DOHH2 (cell line): ENCODE measurements around the gene SFRP5.

ENCODE experiments used
- H3F3A ChIP-seq: fragments of 200-600 bp; sonication (generic), shearing (Covaris generic); 2 replicates; pipeline ENCODE4 v1.6.0; 2016; ENCODE audit warnings: antibody characterized with exemption, mild to moderate bottlenecking; ENCODE audit not compliant: control insufficient read depth, insufficient read depth
- H3K27ac ChIP-seq: fragments of 200-600 bp; sonication (generic); 2 replicates; pipeline ENCODE4 v1.5.1; 2014; ENCODE audit warnings: low read depth, mild to moderate bottlenecking, low read length, moderate library complexity
- H3K27me3 ChIP-seq: fragments of 200-600 bp; sonication (generic); 2 replicates; pipeline ENCODE4 v1.6.1; 2014; ENCODE audit warnings: mild to moderate bottlenecking, low read length, mixed read lengths; ENCODE audit not compliant: control insufficient read depth
- H3K36me3 ChIP-seq: fragments of 200-600 bp; sonication (generic); 2 replicates; pipeline ENCODE4 v1.6.1; 2014; ENCODE audit warnings: mild to moderate bottlenecking, low read length, moderate library complexity, mixed read lengths; ENCODE audit not compliant: control insufficient read depth
- H3K4me1 ChIP-seq: fragments of 200-600 bp; sonication (generic); 2 replicates; pipeline ENCODE4 v1.6.1; 2014; ENCODE audit warnings: mild to moderate bottlenecking, low read length, mixed read lengths; ENCODE audit not compliant: control insufficient read depth
- H3K4me2 ChIP-seq: fragments of 200-600 bp; sonication (generic); 2 replicates; pipeline ENCODE4 v1.6.0; 2014; ENCODE audit warnings: mild to moderate bottlenecking, low read length, moderate library complexity
- H3K4me3 ChIP-seq: fragments of 200-600 bp; sonication (generic); 2 replicates; pipeline ENCODE4 v1.5.1; 2014; ENCODE audit warnings: mild to moderate bottlenecking, low read length, mixed read lengths
- H3K79me2 ChIP-seq: fragments of 200-600 bp; sonication (generic); 2 replicates; pipeline ENCODE4 v1.6.1; 2014; ENCODE audit warnings: mild to moderate bottlenecking, low read length, mixed read lengths; ENCODE audit not compliant: control insufficient read depth
- H3K9me2 ChIP-seq: fragments of 200-600 bp; sonication (generic); replicated peaks from 2 replicates; pipeline ENCODE4 v1.6.1; 2014; ENCODE audit warnings: mild to moderate bottlenecking, low read length, mixed read lengths; ENCODE audit not compliant: control insufficient read depth
- H3K9me3 ChIP-seq: fragments of 200-600 bp; sonication (generic); 2 replicates; pipeline ENCODE4 v1.6.1; 2014; ENCODE audit warnings: antibody characterized with exemption, low read length, mixed read lengths; ENCODE audit not compliant: control insufficient read depth, insufficient read depth
- H4K20me1 ChIP-seq: fragments of 200-600 bp; sonication (generic); 2 replicates; pipeline ENCODE4 v1.6.0; 2014; ENCODE audit warnings: low read depth, mild to moderate bottlenecking, antibody characterized with exemption, low read length, moderate library complexity; ENCODE audit not compliant: control insufficient read depth, insufficient read depth
- CTCF ChIP-seq: fragments of 200-600 bp; sonication (generic); IDR thresholded peaks from one replicate; pipeline ENCODE4 v1.5.1; 2014; ENCODE audit warnings: antibody characterized with exemption, mild to moderate bottlenecking, low read depth, low read length; ENCODE audit not compliant: poor library complexity, severe bottlenecking
- EZH2phosphoT487 ChIP-seq: fragments of 200-600 bp; sonication (generic); IDR thresholded peaks from 2 replicates; pipeline ENCODE4 v1.6.1; 2017; ENCODE audit warnings: borderline replicate concordance, mild to moderate bottlenecking, antibody characterized with exemption, low read length, moderate library complexity, mixed read lengths

SFRP5 gene

GRCh38 chr10:97782455-97783228, 10.8 kb upstream of the SFRP5 start:
- Histone ChIP-seq H3K4me3 (no peak overlapping the region), H3K9me3 (no peaks in the 10 kb centered on the region), H3K4me2 (no peak overlapping the region), H3K9me2 (no peaks in the 10 kb centered on the region), H3K27ac (no peak overlapping the region), H3F3A (no peaks in the 10 kb centered on the region), H3K27me3 (0 out of 2 replicates have a peak, but pooled peaks cover 5% of the 10 kb centered on the region), H4K20me1 (no peaks in the 10 kb centered on the region), H3K36me3 (no peaks in the 10 kb centered on the region), H3K4me1 (no peaks in the 10 kb centered on the region), H3K79me2 (no peaks in the 10 kb centered on the region)
- TF ChIP-seq CTCF (no peak), EZH2phosphoT487 (no peak)

- Histone ChIP-seq H3K27ac (no peak overlapping the region), H3K9me2 (no peaks in the 10 kb centered on the region), H3K4me3 (no peak overlapping the region), H3K4me1 (no peaks in the 10 kb centered on the region), H4K20me1 (no peaks in the 10 kb centered on the region), H3K4me2 (no peak overlapping the region), H3F3A (no peaks in the 10 kb centered on the region), H3K9me3 (no peaks in the 10 kb centered on the region), H3K36me3 (no peaks in the 10 kb centered on the region), H3K79me2 (no peaks in the 10 kb centered on the region), H3K27me3 (0 out of 2 replicates have a peak, but pooled peaks cover 5% of the 10 kb centered on the region)
- TF ChIP-seq CTCF (no peak), EZH2phosphoT487 (no peak)
Observed at GRCh38 chr10:97781618-97782331, 10.0 kb upstream of the SFRP5 start.

- TF ChIP-seq CTCF: no peak
- TF ChIP-seq EZH2phosphoT487: no peak
- Histone ChIP-seq H3K4me2 (no peak overlapping the region), H3K4me3 (no peak overlapping the region), H4K20me1 (no peaks in the 10 kb centered on the region), H3K9me2 (no peaks in the 10 kb centered on the region), H3K27ac (no peak overlapping the region), H3K9me3 (no peaks in the 10 kb centered on the region), H3K4me1 (no peaks in the 10 kb centered on the region), H3F3A (no peaks in the 10 kb centered on the region), H3K27me3 (0 out of 2 replicates have a peak, but pooled peaks cover 5% of the 10 kb centered on the region), H3K79me2 (no peaks in the 10 kb centered on the region), H3K36me3 (no peaks in the 10 kb centered on the region)
Observed at GRCh38 chr10:97780841-97781617, 9.2 kb upstream of the SFRP5 start.
